Smooth muscle cell (in vitro differentiated cells): ENCODE measurements around the gene HNRNPM. TPM values are rescaled to one million over a fixed set of nuclear protein-coding genes. Genes with fewer than 3 reads are reported as not detected.

Source experiments
- DNase-seq: peaks from one replicate; lab custom pipeline; 2025; ENCODE audit not compliant: unreplicated experiment; lab: John Stamatoyannopoulos, UW
- H2AFZ ChIP-seq: fragments of 200-600 bp; sonication (generic); 2 replicates; pipeline ENCODE4 v1.6.0; 2016; ENCODE audit warnings: antibody characterized with exemption, low read depth, mild to moderate bottlenecking
- H3F3A ChIP-seq: fragments of 200-600 bp; sonication (generic); 2 replicates; pipeline ENCODE4 v1.6.0; 2017; ENCODE audit warnings: antibody characterized with exemption, low read depth
- H3K27ac ChIP-seq: fragments of 200-600 bp; sonication (generic); 2 replicates; pipeline ENCODE4 v1.5.1; 2016; ENCODE audit warnings: low read depth, mild to moderate bottlenecking
- H3K27me3 ChIP-seq: fragments of 200-600 bp; sonication (generic); 2 replicates; pipeline ENCODE4 v1.6.1; 2016; ENCODE audit warnings: low read depth, mild to moderate bottlenecking
- H3K36me3 ChIP-seq: fragments of 200-600 bp; sonication (generic); 2 replicates; pipeline ENCODE4 v1.5.1; 2016; ENCODE audit warnings: low read depth
- H3K4me1 ChIP-seq: fragments of 200-600 bp; sonication (generic); 2 replicates; pipeline ENCODE4 v1.5.1; 2016; ENCODE audit warnings: low read depth
- H3K4me2 ChIP-seq: fragments of 200-600 bp; sonication (generic); 2 replicates; pipeline ENCODE4 v1.6.0; 2016; ENCODE audit warnings: mild to moderate bottlenecking
- H3K4me3 ChIP-seq: fragments of 200-600 bp; sonication (generic); 2 replicates; pipeline ENCODE4 v1.5.1; 2016; ENCODE audit warnings: mild to moderate bottlenecking
- H3K79me2 ChIP-seq: fragments of 200-600 bp; sonication (generic); 2 replicates; pipeline ENCODE4 v1.6.0; 2016; ENCODE audit warnings: low read depth, mild to moderate bottlenecking
- H3K9ac ChIP-seq: fragments of 200-600 bp; sonication (generic); 2 replicates; pipeline ENCODE4 v1.6.0; 2016; ENCODE audit warnings: low read depth
- H3K9me3 ChIP-seq: fragments of 200-600 bp; sonication (generic); replicated peaks from 2 replicates; pipeline ENCODE4 v1.5.1; 2016; ENCODE audit warnings: low read depth
- H4K20me1 ChIP-seq: fragments of 200-600 bp; sonication (generic); 2 replicates; pipeline ENCODE4 v1.6.0; 2016; ENCODE audit warnings: low read depth
- WGBS: methylation state at CpG from one replicate; pipeline ENCODE4 v1.1.7; 2016; ENCODE audit warnings: low lambda C conversion rate; 5-methylcytosine and 5-hydroxymethylcytosine counted together
- polyA plus RNA-seq: library from polyadenylated mRNA; unstranded; fragments of >200 nt; fragmentation: Nextera tagmentation; extraction: Ambion mirVana; gene quantifications from 2 replicates; pipeline ENCODE4 v1.2.1, GENCODE V29; 2016
- total RNA-seq: library from RNA; depleted of rRNA; stranded (reverse); fragments of >200 nt; gene quantifications from 2 replicates; pipeline ENCODE4 v1.2.3, GENCODE V29; 2014
- TF ChIP-seq, protein P1 (sequence below): fragments of 200-600 bp; sonication (generic); IDR thresholded peaks from 2 replicates; pipeline ENCODE4 v1.5.1; 2017; ENCODE audit warnings: borderline replicate concordance, mild to moderate bottlenecking, antibody characterized with exemption; ENCODE audit not compliant: insufficient read depth, poor library complexity, severe bottlenecking

The HNRNPM gene
- total and polyA plus RNA-seq, 2 experiments from 2014 or later, result 44.3 to 143 TPM

DNA sequence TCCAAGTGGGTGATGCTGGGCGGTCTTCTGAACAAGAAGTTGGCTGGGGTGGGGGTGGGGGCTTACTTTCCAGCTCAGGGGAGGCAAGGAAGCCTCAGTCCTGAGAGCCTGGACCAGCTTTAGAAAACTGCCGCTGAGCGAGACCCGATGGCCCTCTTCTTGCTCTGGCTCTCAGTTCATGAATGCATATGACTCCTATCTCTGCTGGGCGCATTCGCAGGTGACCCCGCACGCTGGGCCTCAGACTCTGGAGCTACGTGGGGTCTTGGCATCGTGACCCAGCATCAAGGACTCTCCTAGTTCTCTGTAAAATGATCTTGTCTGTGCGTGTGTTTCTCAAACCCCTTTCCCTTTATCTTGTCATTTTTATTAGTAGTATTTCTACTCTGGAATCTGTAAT lies 37.9 kb downstream of the HNRNPM start:
- H3F3A ChIP-seq, result peaks cover 5% of the 10 kb centered on the region
- no peak overlapping the region for H3K27ac ChIP-seq
- peaks cover 100% of the 10 kb centered on the region for H4K20me1 ChIP-seq
- H3K9me3 ChIP-seq, result no peaks in the 10 kb centered on the region
- no peaks in the 10 kb centered on the region for H3K27me3 ChIP-seq
- H3K4me2 ChIP-seq, result no peak overlapping the region
- H2AFZ ChIP-seq, result no peak overlapping the region
- TF ChIP-seq, protein P1, sequence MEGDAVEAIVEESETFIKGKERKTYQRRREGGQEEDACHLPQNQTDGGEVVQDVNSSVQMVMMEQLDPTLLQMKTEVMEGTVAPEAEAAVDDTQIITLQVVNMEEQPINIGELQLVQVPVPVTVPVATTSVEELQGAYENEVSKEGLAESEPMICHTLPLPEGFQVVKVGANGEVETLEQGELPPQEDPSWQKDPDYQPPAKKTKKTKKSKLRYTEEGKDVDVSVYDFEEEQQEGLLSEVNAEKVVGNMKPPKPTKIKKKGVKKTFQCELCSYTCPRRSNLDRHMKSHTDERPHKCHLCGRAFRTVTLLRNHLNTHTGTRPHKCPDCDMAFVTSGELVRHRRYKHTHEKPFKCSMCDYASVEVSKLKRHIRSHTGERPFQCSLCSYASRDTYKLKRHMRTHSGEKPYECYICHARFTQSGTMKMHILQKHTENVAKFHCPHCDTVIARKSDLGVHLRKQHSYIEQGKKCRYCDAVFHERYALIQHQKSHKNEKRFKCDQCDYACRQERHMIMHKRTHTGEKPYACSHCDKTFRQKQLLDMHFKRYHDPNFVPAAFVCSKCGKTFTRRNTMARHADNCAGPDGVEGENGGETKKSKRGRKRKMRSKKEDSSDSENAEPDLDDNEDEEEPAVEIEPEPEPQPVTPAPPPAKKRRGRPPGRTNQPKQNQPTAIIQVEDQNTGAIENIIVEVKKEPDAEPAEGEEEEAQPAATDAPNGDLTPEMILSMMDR, result no peak
- DNase-seq, result no peak
- peaks cover 55% of the 10 kb centered on the region for H3K79me2 ChIP-seq
- H3K4me3 ChIP-seq, result no peak overlapping the region
- peaks cover 8% of the 10 kb centered on the region for H3K4me1 ChIP-seq
- H3K36me3 ChIP-seq, result no peaks in the 10 kb centered on the region
- no peak overlapping the region for H3K9ac ChIP-seq
- 94% methylated on average over 11 of the region's 11 CpGs for WGBS

DNA sequence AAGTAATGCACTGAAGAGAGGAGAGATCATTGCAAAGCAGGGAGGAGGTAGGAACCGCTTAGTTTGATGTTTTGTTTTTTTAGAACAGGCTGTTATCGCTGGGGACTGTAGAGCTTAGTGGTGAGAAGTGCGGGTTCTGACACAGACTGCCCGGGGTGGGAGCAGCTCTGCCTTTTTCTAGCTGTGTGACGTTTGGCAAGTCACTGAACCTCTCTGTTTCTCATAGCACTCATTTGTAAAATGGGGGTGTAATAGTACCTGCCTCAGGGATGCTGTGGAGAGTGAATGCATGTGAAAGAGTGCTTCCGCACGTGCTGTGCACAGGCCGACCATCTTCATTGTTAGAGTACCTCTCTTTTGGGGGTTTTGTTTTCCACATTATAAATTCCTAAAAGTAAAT lies 38.4 kb downstream of the HNRNPM start:
- H3K27me3 ChIP-seq, result no peaks in the 10 kb centered on the region
- H3F3A ChIP-seq, result peaks cover under 1% of the 10 kb centered on the region
- H4K20me1 ChIP-seq, result peaks cover 100% of the 10 kb centered on the region
- no peaks in the 10 kb centered on the region for H3K9me3 ChIP-seq
- H3K4me1 ChIP-seq, result peaks cover 13% of the 10 kb centered on the region
- peaks cover 50% of the 10 kb centered on the region for H3K79me2 ChIP-seq
- TF ChIP-seq, protein P1, result no peak
- DNase-seq, result no peak
- no peak overlapping the region for H2AFZ ChIP-seq
- no peak overlapping the region for H3K27ac ChIP-seq
- H3K36me3 ChIP-seq, result no peaks in the 10 kb centered on the region
- H3K4me2 ChIP-seq, result no peak overlapping the region
- no peak overlapping the region for H3K9ac ChIP-seq
- 95% methylated on average over 8 of the region's 8 CpGs for WGBS
- no peak overlapping the region for H3K4me3 ChIP-seq

DNA sequence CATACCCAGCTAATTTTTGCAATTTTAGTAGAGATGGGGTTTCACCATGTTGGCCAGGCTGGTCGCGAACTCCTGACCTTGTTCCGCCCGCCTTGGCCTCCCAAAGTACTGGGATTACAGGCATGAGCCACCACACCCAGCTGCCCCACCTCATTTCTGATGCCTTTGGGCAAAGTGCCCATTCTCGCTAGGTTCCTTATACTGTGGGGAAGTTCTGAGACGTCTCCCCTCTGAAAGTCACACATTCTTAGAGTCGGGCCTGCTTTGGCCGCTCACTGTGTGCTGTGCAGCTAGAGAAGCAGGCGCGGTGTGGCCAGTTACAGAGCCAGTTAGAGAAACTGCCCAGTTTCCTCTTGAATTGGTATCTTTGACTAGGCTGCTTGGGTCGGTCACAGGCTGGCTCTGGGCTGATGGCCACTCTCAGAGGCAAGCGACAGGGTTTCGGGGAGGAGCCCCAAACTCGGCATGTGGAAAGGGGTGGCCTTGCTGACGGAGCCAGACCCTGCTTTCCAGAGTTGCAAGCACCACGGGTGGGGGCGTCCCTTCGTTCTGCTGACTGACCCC lies 39.6 kb downstream of the HNRNPM start:
- Histone ChIP-seq H3K4me1 (peaks cover 22% of the 10 kb centered on the region), H3K4me2 (no peak overlapping the region), H3K9ac (no peak overlapping the region), H3K36me3 (no peaks in the 10 kb centered on the region), H3K27me3 (no peaks in the 10 kb centered on the region), H4K20me1 (peaks cover 97% of the 10 kb centered on the region), H3K27ac (no peak overlapping the region), H3K79me2 (peaks cover 38% of the 10 kb centered on the region), H3F3A (no peaks in the 10 kb centered on the region), H2AFZ (no peak overlapping the region), H3K4me3 (no peak overlapping the region), H3K9me3 (no peaks in the 10 kb centered on the region)
- TF ChIP-seq, protein P1, result no peak
- WGBS, result 95% methylated on average over 18 of the region's 18 CpGs
- no peak for DNase-seq
